Measurements from ENCODE around the gene STX18. TPM values are rescaled to one million over a fixed set of nuclear protein-coding genes. Genes with fewer than 3 reads are reported as not detected.

STX18 gene
- total RNA-seq, 1 experiment from 2014 or later: 36.5 TPM

GRCh38 chr4:4496592-4497372 lies 45.1 kb downstream of the STX18 start:
- H3K4me3 ChIP-seq (ENCODE audit: low read depth, low read length): no peak overlapping the region
- no peaks in the 10 kb centered on the region for H3K27me3 ChIP-seq (replicated peaks; ENCODE audit: control insufficient read depth, insufficient read depth, low read length)
- H3K9me3 ChIP-seq: no peaks in the 10 kb centered on the region
- no TSS peak for BruUV-seq (replicated peaks)
- ChIA-PET POLR2A (no interaction called here), CTCF (no interaction called here)
- Mint-ChIP-seq H3K4me3 (ENCODE audit: unreplicated experiment) (no peak overlapping the region), H3K4me1 (ENCODE audit: low read depth, unreplicated experiment) (peaks cover 19% of the 10 kb centered on the region), H3K27ac (ENCODE audit: unreplicated experiment) (no peak overlapping the region), H3K9me3 (ENCODE audit: unreplicated experiment) (no peaks in the 10 kb centered on the region), H3K36me3 (ENCODE audit: insufficient read depth, unreplicated experiment) (no peaks in the 10 kb centered on the region), H3K27me3 (ENCODE audit: insufficient read depth, unreplicated experiment) (no peaks in the 10 kb centered on the region)
- TF ChIP-seq CTCF (IDR thresholded peaks at IDR 0.05; ENCODE audit: insufficient read depth in 1 of 2, low read depth in 1 of 2, low read length in 1 of 2, severe bottlenecking in 1 of 2, unreplicated experiment in 1 of 2): no peak
- peaks cover 8% of the 10 kb centered on the region; the same call in 1 of the 2 replicates for H3K4me1 ChIP-seq
- no peak for DNase-seq
- no peaks in the 10 kb centered on the region for H3K36me3 ChIP-seq (ENCODE audit: control insufficient read depth, insufficient read depth, low read length)
- intact Hi-C loops (cut with micrococcal nuclease; ENCODE audit: unreplicated experiment): no loop called here

GRCh38 chr4:4494882-4495281 lies 47.0 kb downstream of the STX18 start:
- no TSS peak for BruUV-seq (replicated peaks)
- DNase-seq: no peak
- intact Hi-C loops (cut with micrococcal nuclease; ENCODE audit: unreplicated experiment): no loop called here

GRCh38 chr4:4492161-4492847 lies 49.5 kb downstream of the STX18 start:
- Histone ChIP-seq H3K4me3 (ENCODE audit: low read depth, low read length) (no peak overlapping the region), H3K27me3 (replicated peaks; ENCODE audit: control insufficient read depth, insufficient read depth, low read length) (no peaks in the 10 kb centered on the region), H3K4me1 (peaks cover under 1% of the 10 kb centered on the region), H3K36me3 (ENCODE audit: control insufficient read depth, insufficient read depth, low read length) (no peaks in the 10 kb centered on the region), H3K9me3 (no peaks in the 10 kb centered on the region)
- no peaks in the 10 kb centered on the region for H3K36me3 Mint-ChIP-seq (ENCODE audit: insufficient read depth, unreplicated experiment)
- intact Hi-C loops (cut with micrococcal nuclease; ENCODE audit: unreplicated experiment): no loop called here
- no peak for DNase-seq
- no peak overlapping the region for H3K4me3 Mint-ChIP-seq (ENCODE audit: unreplicated experiment)
- ChIA-PET POLR2A (no interaction called here), CTCF (no interaction called here)
- peaks cover 8% of the 10 kb centered on the region for H3K4me1 Mint-ChIP-seq (ENCODE audit: low read depth, unreplicated experiment)
- H3K9me3 Mint-ChIP-seq (ENCODE audit: unreplicated experiment): no peaks in the 10 kb centered on the region
- no peaks in the 10 kb centered on the region for H3K27me3 Mint-ChIP-seq (ENCODE audit: insufficient read depth, unreplicated experiment)
- no TSS peak for BruUV-seq (replicated peaks)
- no peak for TF ChIP-seq CTCF (IDR thresholded peaks at IDR 0.05; ENCODE audit: insufficient read depth in 1 of 2, low read depth in 1 of 2, low read length in 1 of 2, severe bottlenecking in 1 of 2, unreplicated experiment in 1 of 2)
- no peak overlapping the region for H3K27ac Mint-ChIP-seq (ENCODE audit: unreplicated experiment)

More at GRCh38 chr4:4494882-4495281, 47.0 kb downstream of the STX18 start:
- Mint-ChIP-seq H3K27me3 (ENCODE audit: insufficient read depth, unreplicated experiment) (no peaks in the 10 kb centered on the region), H3K9me3 (ENCODE audit: unreplicated experiment) (no peaks in the 10 kb centered on the region), H3K27ac (ENCODE audit: unreplicated experiment) (no peak overlapping the region), H3K4me1 (ENCODE audit: low read depth, unreplicated experiment) (peaks cover 17% of the 10 kb centered on the region), H3K4me3 (ENCODE audit: unreplicated experiment) (no peak overlapping the region), H3K36me3 (ENCODE audit: insufficient read depth, unreplicated experiment) (no peaks in the 10 kb centered on the region)
- no peak overlapping the region for H3K4me3 ChIP-seq (ENCODE audit: low read depth, low read length)
- TF ChIP-seq CTCF (IDR thresholded peaks at IDR 0.05; ENCODE audit: insufficient read depth in 1 of 2, low read depth in 1 of 2, low read length in 1 of 2, severe bottlenecking in 1 of 2, unreplicated experiment in 1 of 2): no peak
- H3K9me3 ChIP-seq: no peaks in the 10 kb centered on the region
- H3K36me3 ChIP-seq (ENCODE audit: control insufficient read depth, insufficient read depth, low read length): no peaks in the 10 kb centered on the region
- CTCF ChIA-PET: no interaction called here
- no peaks in the 10 kb centered on the region for H3K27me3 ChIP-seq (replicated peaks; ENCODE audit: control insufficient read depth, insufficient read depth, low read length)
- POLR2A ChIA-PET: no interaction called here
- peaks cover 7% of the 10 kb centered on the region for H3K4me1 ChIP-seq
